ENCODE measurements around the gene CDK6.

The CDK6 gene

GRCh38 chr7:92557249-92557648 lies 279.1 kb downstream of the CDK6 start:
- no peak for DNase-seq

All from islet precursor cell (in vitro differentiated cells).